CD4-positive, alpha-beta T cell treated with Interleukin-10 for 1 hour (primary cell): Measurements from ENCODE around the gene OR8H1.

Experiments used
- DNase-seq: peaks from one replicate; pipeline ENCODE4 v3.0.0-alpha.2; 2020

The OR8H1 gene, protein sequence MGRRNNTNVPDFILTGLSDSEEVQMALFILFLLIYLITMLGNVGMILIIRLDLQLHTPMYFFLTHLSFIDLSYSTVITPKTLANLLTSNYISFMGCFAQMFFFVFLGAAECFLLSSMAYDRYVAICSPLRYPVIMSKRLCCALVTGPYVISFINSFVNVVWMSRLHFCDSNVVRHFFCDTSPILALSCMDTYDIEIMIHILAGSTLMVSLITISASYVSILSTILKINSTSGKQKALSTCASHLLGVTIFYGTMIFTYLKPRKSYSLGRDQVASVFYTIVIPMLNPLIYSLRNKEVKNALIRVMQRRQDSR

DNA sequence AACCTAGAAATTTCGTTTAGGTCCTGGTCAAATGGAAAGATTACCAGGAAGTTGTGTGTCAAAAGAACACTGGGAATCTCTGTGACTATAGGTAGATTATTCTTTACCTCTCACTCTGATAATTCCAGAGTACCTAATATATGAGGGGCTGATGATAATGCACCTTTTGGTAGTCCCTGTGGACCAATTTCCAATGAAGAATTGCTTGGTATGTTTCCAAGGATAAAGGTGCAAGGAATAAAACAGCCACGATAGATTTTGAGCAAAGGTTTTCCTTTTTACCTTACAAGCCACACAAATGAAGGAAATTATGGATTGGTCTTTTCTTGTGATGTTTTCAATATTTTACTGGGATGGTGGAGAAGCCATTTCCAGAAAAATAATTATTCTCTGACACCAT, at the start of gene OR8H1:
Gene OR8H1, minus strand, starts transcription at position 101 of the 400 bp plus-strand sequence. CDS start 1,192 bp downstream, outside the sequence.
- no peak for DNase-seq

DNA sequence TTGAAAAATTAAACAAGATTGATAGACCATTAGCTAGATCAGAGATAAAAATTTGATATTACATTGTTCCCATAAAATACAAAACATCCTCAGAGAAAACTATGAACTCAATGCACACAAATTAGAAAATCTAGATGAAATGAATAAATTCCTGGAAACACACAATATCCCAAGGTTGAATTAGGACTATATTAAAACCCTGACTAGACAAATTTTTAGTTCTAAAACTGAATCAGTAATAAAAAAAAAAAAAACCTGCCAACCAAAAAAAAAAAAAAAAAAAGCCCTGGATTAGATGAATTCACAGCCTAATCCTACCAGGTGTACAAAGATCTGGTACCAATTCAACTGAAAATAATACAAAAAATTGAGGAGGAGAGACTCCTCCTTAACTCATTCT, 48.2 kb upstream of the OR8H1 start:
- DNase-seq, result no peak

DNA sequence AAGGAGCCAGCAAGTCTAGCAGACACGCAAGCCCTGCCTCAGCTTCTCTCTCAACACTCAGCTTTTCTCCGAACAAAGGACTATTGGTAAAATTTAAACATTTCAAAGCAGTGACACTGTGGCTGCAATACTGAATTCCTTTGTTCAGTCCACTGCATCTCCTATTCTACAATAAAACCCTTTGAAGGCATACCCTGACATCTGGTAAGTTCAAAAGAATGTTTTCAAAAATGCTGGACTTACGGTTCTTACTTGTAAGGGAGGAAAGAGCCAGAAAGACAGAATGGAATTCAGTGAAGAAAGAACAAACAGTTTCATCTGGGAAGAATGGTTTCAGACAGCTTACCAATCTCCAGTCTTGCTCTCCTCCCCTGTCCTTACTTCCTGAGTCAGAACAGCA, 41.1 kb upstream of the OR8H1 start:
- no peak for DNase-seq

DNA sequence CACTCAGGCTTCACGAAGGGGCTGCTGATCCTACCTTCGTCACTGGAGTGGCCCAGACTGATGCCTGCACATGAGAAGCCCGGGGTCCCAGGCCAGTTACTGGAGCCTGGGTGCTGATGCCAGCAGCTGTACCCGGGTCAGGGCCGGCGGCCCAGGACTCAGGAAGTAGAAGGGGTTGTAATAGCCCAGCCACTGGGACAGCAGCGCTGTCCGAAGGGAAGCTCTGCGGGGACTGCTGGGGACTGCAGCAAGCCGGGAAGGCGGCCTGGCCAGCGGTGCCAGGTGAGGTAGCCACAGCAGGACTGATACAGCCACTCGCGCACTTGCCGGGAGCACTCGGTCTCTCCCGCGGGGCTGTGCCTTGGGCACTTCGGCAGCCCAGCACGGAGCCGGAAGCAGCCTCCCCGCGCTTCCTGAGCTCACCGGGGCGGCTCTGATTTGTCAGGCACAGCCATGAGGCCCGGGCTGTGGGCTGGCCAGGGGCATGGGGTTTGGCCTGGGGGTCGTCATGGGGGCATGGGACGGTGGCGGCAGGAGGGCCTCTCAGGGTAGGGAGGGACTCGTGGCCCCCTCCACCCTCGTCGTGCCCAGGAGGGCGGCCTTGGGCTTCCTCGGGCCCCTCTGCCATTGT, 39.9 kb upstream of the OR8H1 start:
- DNase-seq, result no peak

DNA sequence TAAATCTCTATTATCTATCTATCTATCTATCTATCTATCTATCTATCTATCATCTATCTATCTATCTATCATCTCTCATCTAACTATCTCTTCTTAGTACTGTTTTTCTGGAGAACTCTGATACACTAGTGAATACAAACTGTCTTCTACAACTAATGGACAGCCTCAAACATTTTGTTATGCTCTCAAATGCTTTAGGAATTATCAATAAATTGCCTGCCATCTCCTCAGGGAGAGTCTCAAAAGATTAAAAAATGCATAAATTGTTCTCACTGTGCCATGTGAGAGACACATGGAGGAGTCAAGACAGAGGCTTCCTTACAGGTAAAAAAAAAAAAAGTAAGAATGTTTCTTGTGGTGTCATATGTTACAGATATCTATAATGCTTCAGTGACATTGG, 22.8 kb upstream of the OR8H1 start, which contains the start of gene OR8K3:
Gene OR8K3, plus strand, starts transcription at position 301 of the 400 bp plus-strand sequence. CDS start 3,163 bp downstream, outside the sequence.
- no peak for DNase-seq

DNA sequence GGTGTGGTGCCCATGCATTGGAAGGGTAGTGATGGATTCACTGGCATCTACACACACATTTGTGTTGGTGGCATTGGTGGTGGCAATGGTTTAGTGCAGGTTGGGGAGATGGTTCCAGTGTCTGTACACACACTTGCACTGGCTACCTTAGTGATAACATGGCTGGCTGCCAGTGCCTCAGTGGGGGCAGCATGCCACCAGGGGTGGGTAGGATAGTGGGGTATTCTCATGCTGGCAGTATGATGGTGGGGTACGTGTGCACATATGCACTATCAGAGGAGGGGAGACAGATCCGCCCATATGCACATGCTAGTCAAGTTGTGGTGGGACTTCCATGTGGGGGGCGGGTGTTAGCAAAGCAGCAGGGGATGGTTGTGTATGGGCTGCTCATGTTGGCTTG, 15.8 kb upstream of the OR8H1 start:
- DNase-seq, result no peak

DNA sequence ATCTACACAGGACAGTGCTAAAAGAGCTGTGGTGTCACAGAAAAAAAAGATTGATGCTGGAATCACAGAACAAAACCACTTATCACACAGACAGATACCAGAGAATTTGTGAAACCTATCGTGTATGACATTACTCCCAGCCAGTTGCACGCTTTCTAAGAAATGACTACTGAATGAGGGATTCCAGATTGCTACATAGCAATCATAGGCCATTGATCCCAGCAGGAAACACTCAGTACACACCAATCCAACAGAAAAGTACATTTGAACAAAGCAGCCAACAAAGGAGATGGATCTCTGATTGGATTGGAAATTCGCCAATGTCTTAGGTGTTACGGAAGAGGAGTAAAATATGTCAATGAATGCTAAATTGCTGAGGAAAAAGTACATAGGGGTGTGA, 4.8 kb upstream of the OR8H1 start:
- no peak for DNase-seq

DNA sequence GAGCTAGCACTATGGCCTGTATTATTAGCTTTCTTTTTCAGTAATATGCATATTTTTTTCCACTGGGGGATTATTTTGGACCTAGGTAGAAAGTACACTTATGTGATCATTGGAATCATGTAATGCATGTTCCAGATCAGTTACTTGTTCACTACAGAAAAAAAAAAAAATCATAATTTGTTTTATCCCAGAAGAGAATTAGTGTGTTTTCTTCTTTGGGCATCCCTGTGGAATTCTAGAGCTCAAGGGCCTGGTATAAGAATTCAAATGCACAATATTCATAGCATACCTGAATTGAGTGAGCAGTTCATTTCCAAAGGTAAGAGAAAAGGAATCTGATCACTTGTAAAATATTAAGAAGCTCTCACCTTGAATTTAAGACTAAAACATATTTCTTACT, 18.2 kb downstream of the OR8H1 start, which contains the start of gene OR5T1:
Gene OR5T1, plus strand, starts transcription at position 301 of the 400 bp plus-strand sequence. CDS start 1,485 bp downstream, outside the sequence.
- no peak for DNase-seq

DNA sequence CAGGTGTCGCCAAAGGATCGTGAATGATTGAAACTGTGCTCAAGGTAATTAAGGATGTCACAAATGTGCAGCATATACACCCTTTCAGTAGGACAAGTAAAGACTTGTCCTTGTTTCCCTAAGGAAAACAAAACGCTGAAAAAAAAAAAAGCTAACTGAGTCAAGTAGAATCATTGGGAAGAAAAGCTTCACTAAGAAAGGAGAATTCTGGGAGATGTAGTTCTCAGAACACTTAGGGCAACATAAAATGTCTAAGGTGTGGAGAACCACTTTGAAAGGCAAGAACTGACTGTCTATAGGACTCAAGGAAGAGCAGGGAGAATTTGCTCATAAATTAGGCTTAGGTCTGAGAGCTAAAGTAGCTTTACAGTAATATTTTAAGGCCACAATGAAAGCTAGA, 21.0 kb downstream of the OR8H1 start:
- no peak for DNase-seq

DNA sequence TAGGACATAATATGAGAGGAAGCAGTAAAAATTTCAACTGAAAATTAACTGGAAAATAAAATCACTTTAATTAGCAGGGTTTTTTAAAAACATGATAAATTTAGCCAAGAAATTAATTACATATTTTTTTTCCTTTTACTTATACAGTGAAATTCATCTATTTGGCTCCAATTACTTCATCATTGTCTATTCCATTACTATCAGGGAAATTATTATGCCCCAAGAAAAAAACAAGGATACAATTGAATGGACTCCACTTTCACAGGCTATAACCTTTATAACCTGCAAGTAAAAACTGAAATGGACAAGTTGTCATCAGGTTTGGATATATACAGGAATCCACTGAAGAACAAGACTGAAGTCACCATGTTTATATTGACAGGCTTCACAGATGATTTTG, 40.1 kb downstream of the OR8H1 start, which contains the start of gene OR5T3:
Gene OR5T3, plus strand, starts transcription at position 301 of the 400 bp plus-strand sequence. Its CDS starts 0 bp downstream, at position 301.
- DNase-seq, result no peak
